Measurements from ENCODE around the gene VIPR2.

DNA sequence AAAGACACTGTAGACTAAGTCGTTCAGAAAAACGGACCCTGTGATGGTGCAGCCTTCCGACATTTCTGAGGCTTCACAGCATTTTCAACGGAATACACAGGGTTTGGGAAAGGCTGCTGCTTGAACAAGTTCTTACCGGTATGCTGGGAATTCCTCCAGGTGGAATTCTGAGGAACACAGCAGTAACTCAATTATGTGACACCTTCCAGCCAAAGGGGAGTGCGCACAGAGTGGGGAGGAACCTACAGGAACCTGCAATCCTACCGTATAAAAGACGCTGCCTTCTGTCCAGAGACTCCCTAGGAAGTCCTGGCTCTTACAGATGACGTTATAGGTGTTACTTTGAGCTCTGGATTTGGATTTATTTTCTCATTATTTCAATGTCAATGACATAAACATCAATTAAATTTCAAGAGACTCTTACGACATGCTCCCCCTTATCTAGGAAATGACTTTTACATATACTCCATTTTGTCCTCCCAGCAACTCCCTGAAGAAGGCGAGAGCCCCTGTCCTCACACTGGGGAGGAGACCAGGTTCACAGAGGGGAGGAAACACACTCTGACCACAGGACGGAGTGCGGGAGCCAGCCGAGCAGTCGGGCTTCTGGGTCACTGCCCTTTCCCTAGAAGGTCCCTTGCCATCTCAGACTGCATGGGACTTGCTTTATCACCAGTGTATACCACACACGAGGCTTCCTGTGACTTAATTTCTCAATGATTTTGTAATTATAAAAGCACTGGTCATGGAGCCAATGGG, 27.9 kb downstream of the VIPR2 start:
- no peak for TF ChIP-seq POLR2A (IDR thresholded peaks at IDR 0.05; ENCODE audit: low read depth, low read length)
- no peak for TF ChIP-seq POLR2AphosphoS5 (IDR thresholded peaks at IDR 0.05; ENCODE audit: low read depth, low read length)
- no peak for TF ChIP-seq TAF1 (IDR thresholded peaks at IDR 0.05; ENCODE audit: low read depth, low read length)
- TF ChIP-seq POU2F2 (IDR thresholded peaks at IDR 0.05; ENCODE audit: low read depth, low read length): no peak
